Hepatocyte (in vitro differentiated cells): ENCODE results near the gene UMAD1. TPM values are rescaled to one million over a fixed set of nuclear protein-coding genes. Genes with fewer than 3 reads are reported as not detected.

Experiments used
- DNase-seq: peaks from one replicate; pipeline ENCODE4 v3.0.0-alpha.2; 2016; ENCODE audit warnings: low spot score
- H2AFZ ChIP-seq: fragments of 200-600 bp; sonication (generic); 2 replicates; pipeline ENCODE4 v1.6.0; 2016; ENCODE audit warnings: antibody characterized with exemption, mild to moderate bottlenecking
- H3K27ac ChIP-seq: fragments of 200-600 bp; sonication (generic); 2 replicates; pipeline ENCODE4 v1.5.1; 2016; ENCODE audit warnings: mild to moderate bottlenecking
- H3K27me3 ChIP-seq: fragments of 200-600 bp; sonication (generic); 2 replicates; pipeline ENCODE4 v1.6.1; 2016
- H3K36me3 ChIP-seq: fragments of 200-600 bp; sonication (generic); replicated peaks from 2 replicates; pipeline ENCODE4 v1.5.1; 2016; ENCODE audit warnings: low read depth; ENCODE audit not compliant: insufficient read depth
- H3K4me1 ChIP-seq: fragments of 200-600 bp; sonication (generic); 2 replicates; pipeline ENCODE4 v1.5.1; 2016; ENCODE audit warnings: mild to moderate bottlenecking, moderate library complexity; ENCODE audit not compliant: insufficient read depth
- H3K4me2 ChIP-seq: fragments of 200-600 bp; sonication (generic); 2 replicates; pipeline ENCODE4 v1.6.0; 2016
- H3K4me3 ChIP-seq: fragments of 200-600 bp; sonication (generic); 2 replicates; pipeline ENCODE4 v1.5.1; 2016; ENCODE audit warnings: mild to moderate bottlenecking
- H3K79me2 ChIP-seq: fragments of 200-600 bp; sonication (generic); 2 replicates; pipeline ENCODE4 v1.6.0; 2017; ENCODE audit warnings: mild to moderate bottlenecking
- H3K9me2 ChIP-seq: fragments of 200-600 bp; sonication (generic); replicated peaks from 2 replicates; pipeline ENCODE4 v1.6.0; 2017; ENCODE audit warnings: mild to moderate bottlenecking; ENCODE audit not compliant: insufficient read depth
- H3K9me3 ChIP-seq: fragments of 200-600 bp; sonication (generic); 2 replicates; pipeline ENCODE4 v1.5.1; 2016; ENCODE audit warnings: low read depth, mild to moderate bottlenecking
- H4K20me1 ChIP-seq: fragments of 200-600 bp; sonication (generic); 2 replicates; pipeline ENCODE4 v1.6.0; 2016; ENCODE audit warnings: mild to moderate bottlenecking; ENCODE audit not compliant: insufficient read depth, poor library complexity, severe bottlenecking
- CTCF ChIP-seq: fragments of 200-600 bp; sonication (generic); IDR thresholded peaks from 2 replicates; pipeline ENCODE4 v1.5.1; 2016; ENCODE audit warnings: antibody characterized with exemption, mild to moderate bottlenecking; ENCODE audit not compliant: poor library complexity
- EZH2 ChIP-seq: fragments of 200-600 bp; sonication (generic); IDR thresholded peaks from 2 replicates; pipeline ENCODE4 v1.6.1; 2016; ENCODE audit warnings: antibody characterized with exemption, mild to moderate bottlenecking, borderline replicate concordance
- EZH2phosphoT487 ChIP-seq: fragments of 200-600 bp; sonication (generic); IDR thresholded peaks from one replicate; pipeline ENCODE4 v1.6.1; 2018; ENCODE audit warnings: antibody characterized with exemption, mild to moderate bottlenecking, low read depth, moderate library complexity; ENCODE audit not compliant: unreplicated experiment, severe bottlenecking
- WGBS: methylation state at CpG from one replicate; pipeline ENCODE4 v1.1.6; 2016; ENCODE audit warnings: low lambda C conversion rate; ENCODE audit errors: missing lambda C conversion rate; 5-methylcytosine and 5-hydroxymethylcytosine counted together
- polyA plus RNA-seq: library from polyadenylated mRNA; unstranded; fragments of >200 nt; fragmentation: Nextera tagmentation; extraction: Ambion mirVana; gene quantifications from 2 replicates; pipeline ENCODE4 v1.2.1, GENCODE V29; 2016
- total RNA-seq: library from RNA; depleted of rRNA; stranded (reverse); fragments of >200 nt; gene quantifications from 2 replicates; pipeline ENCODE4 v1.2.3, GENCODE V29; 2014

Gene UMAD1
- total and polyA plus RNA-seq, 2 experiments from 2014 or later = 15.7 to 29.0 TPM

DNA sequence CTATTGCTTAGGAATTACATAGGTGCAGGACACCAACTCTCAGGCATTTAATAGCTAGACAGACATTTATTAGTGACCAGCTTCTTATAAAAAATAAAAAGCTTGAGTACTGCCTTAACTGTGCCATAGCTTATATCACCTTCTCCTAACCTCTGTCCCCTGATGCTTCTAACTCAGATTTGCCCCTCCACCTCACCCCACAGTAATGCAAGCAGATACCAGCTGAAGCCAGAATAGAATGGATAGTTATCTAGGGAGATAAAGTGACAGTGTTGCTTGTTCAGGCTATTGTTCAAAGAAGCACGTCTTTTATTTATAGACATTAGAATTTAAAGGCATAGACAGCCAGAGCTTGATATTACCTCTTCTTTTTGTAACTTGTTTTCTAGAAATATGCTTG is 228.5 kb downstream of the UMAD1 start:
- Histone ChIP-seq H3K9me3 (no peaks in the 10 kb centered on the region), H3K27me3 (no peaks in the 10 kb centered on the region), H3K36me3 (no peaks in the 10 kb centered on the region), H4K20me1 (no peaks in the 10 kb centered on the region), H3K4me1 (no peaks in the 10 kb centered on the region), H3K9me2 (no peaks in the 10 kb centered on the region), H3K4me2 (no peak overlapping the region), H3K79me2 (no peaks in the 10 kb centered on the region), H2AFZ (no peak overlapping the region), H3K27ac (no peak overlapping the region), H3K4me3 (no peak overlapping the region)
- 5% methylated on average over 1 of the region's 1 CpG for WGBS
- TF ChIP-seq CTCF (no peak), EZH2phosphoT487 (no peak), EZH2 (no peak)
- no peak for DNase-seq

DNA sequence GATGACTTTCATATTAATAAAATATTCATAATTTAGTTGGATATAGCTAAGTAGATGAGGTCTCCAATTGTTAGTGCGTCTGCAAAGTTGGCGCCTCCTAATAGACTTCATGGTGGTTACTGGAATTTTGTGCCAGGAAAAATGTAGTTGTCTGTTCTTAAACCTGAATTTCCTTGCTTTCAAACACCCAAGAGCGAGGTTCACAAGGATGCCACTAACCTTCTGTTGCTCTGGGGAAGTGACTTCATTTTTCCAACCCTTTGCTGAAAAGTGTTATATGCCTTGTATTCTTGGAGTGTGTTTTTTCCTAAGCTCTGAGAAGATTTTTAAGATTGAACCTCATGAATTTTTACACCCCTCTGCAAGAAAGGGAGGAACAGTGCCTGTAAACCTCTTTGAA is 229.1 kb downstream of the UMAD1 start:
- WGBS = 96% methylated on average over 3 of the region's 3 CpGs
- Histone ChIP-seq H3K4me1 (no peaks in the 10 kb centered on the region), H3K4me3 (no peak overlapping the region), H3K27me3 (no peaks in the 10 kb centered on the region), H2AFZ (no peak overlapping the region), H3K9me3 (no peaks in the 10 kb centered on the region), H3K79me2 (no peaks in the 10 kb centered on the region), H3K9me2 (no peaks in the 10 kb centered on the region), H3K36me3 (no peaks in the 10 kb centered on the region), H4K20me1 (no peaks in the 10 kb centered on the region), H3K27ac (no peak overlapping the region), H3K4me2 (no peak overlapping the region)
- no peak for DNase-seq
- TF ChIP-seq CTCF (no peak), EZH2 (no peak), EZH2phosphoT487 (no peak)

DNA sequence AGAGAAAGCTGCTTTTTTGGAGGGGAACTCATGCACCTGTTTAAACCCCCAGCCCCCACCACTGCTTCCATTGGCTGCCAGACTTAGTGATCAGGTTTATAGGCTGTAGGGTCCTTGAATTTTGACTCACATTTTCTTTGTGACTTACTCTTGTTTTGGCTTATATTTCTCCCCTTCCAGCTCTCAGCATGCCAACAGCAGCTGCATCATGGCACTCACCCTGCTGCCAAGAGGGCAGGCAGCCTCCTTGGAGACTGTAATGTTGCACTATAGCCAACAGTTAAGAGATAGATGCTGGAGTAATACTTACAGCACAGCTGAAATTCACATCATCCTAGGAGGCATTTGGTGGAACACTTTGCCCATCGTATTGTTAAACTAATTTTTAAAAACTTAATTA is 230.0 kb downstream of the UMAD1 start:
- no peaks in the 10 kb centered on the region for H3K4me1 ChIP-seq
- no peak for DNase-seq
- no peaks in the 10 kb centered on the region for H3K27me3 ChIP-seq
- H4K20me1 ChIP-seq = no peaks in the 10 kb centered on the region
- H3K9me2 ChIP-seq = no peaks in the 10 kb centered on the region
- no peaks in the 10 kb centered on the region for H3K36me3 ChIP-seq
- H2AFZ ChIP-seq = no peak overlapping the region
- no peak overlapping the region for H3K4me3 ChIP-seq
- no peak overlapping the region for H3K27ac ChIP-seq
- TF ChIP-seq EZH2 = no peak
- no peak for TF ChIP-seq CTCF
- TF ChIP-seq EZH2phosphoT487 = no peak
- 95% methylated on average over 1 of the region's 1 CpG for WGBS
- no peaks in the 10 kb centered on the region for H3K9me3 ChIP-seq
- no peak overlapping the region for H3K4me2 ChIP-seq
- no peaks in the 10 kb centered on the region for H3K79me2 ChIP-seq

- no peaks in the 10 kb centered on the region for H4K20me1 ChIP-seq
- no peak overlapping the region for H3K4me3 ChIP-seq
- H3K36me3 ChIP-seq = no peaks in the 10 kb centered on the region
- no peaks in the 10 kb centered on the region for H3K9me3 ChIP-seq
- no peak overlapping the region for H2AFZ ChIP-seq
- 100% methylated on average over 1 of the region's 1 CpG for WGBS
- TF ChIP-seq EZH2phosphoT487 = no peak
- no peak for TF ChIP-seq CTCF
- TF ChIP-seq EZH2 = no peak
- H3K4me1 ChIP-seq = no peaks in the 10 kb centered on the region
- H3K9me2 ChIP-seq = no peaks in the 10 kb centered on the region
- H3K27me3 ChIP-seq = no peaks in the 10 kb centered on the region
- H3K4me2 ChIP-seq = no peak overlapping the region
- H3K79me2 ChIP-seq = no peaks in the 10 kb centered on the region
- H3K27ac ChIP-seq = no peak overlapping the region
- no peak for DNase-seq
Observed at GRCh38 chr7:7876419-7876818, 235.9 kb downstream of the UMAD1 start.
